GM18867 (cell line): ENCODE data around the gene TAS2R1.

Experiments
- ATAC-seq: cut with Tn5 transposase; IDR thresholded peaks from one replicate; pipeline ENCODE4 v1.9.1; 2021; ENCODE audit warnings: mild to moderate bottlenecking, moderate library complexity; ENCODE audit not compliant: unreplicated experiment

TAS2R1 gene

GRCh38 chr5:9630251-9630650 is at the start of gene TAS2R1:
Gene TAS2R1, minus strand, starts transcription at chr5:9630351. Its CDS starts 319 bp downstream, at chr5:9630032.
- ATAC-seq: no peak

GRCh38 chr5:9670371-9670770 is 40.2 kb upstream of the TAS2R1 start:
- no peak for ATAC-seq

- no peak for ATAC-seq
These were observed 37.8 kb upstream of the TAS2R1 start for GRCh38 chr5:9667906-9668305.

- ATAC-seq: no peak
These were observed 33.7 kb upstream of the TAS2R1 start for GRCh38 chr5:9663891-9664290.

GRCh38 chr5:9661316-9662015 is 31.3 kb upstream of the TAS2R1 start:
- ATAC-seq: no peak

GRCh38 chr5:9658706-9659105 is 28.6 kb upstream of the TAS2R1 start:
- ATAC-seq: no peak

GRCh38 chr5:9657819-9658218 is 27.7 kb upstream of the TAS2R1 start:
- no peak for ATAC-seq

GRCh38 chr5:9655641-9656040 is 25.5 kb upstream of the TAS2R1 start:
- ATAC-seq: no peak

- ATAC-seq: no peak
These were observed 24.7 kb upstream of the TAS2R1 start for GRCh38 chr5:9654886-9655285.

- ATAC-seq: peak; percentile 92
These were observed 23.7 kb upstream of the TAS2R1 start for GRCh38 chr5:9653811-9654210.

GRCh38 chr5:9653061-9653460 is 22.9 kb upstream of the TAS2R1 start:
- no peak for ATAC-seq

- no peak for ATAC-seq
These were observed 22.1 kb upstream of the TAS2R1 start for GRCh38 chr5:9652295-9652694.

GRCh38 chr5:9646843-9647242 is 16.7 kb upstream of the TAS2R1 start:
- no peak for ATAC-seq

- ATAC-seq: no peak
These were observed 14.5 kb upstream of the TAS2R1 start for GRCh38 chr5:9644630-9645029.

GRCh38 chr5:9642621-9643020 is 12.5 kb upstream of the TAS2R1 start:
- ATAC-seq: no peak

GRCh38 chr5:9641806-9642355 is 11.7 kb upstream of the TAS2R1 start:
- ATAC-seq: no peak

GRCh38 chr5:9632495-9632894 is 2.3 kb upstream of the TAS2R1 start:
- ATAC-seq: no peak

- no peak for ATAC-seq
These were observed 2.6 kb downstream of the TAS2R1 start for GRCh38 chr5:9627541-9627940.

GRCh38 chr5:9626955-9627354 is 3.2 kb downstream of the TAS2R1 start:
- no peak for ATAC-seq

GRCh38 chr5:9625731-9626130 is 4.4 kb downstream of the TAS2R1 start:
- no peak for ATAC-seq

- no peak for ATAC-seq
These were observed 4.9 kb downstream of the TAS2R1 start for GRCh38 chr5:9625286-9625685.

GRCh38 chr5:9624196-9624947 is 5.8 kb downstream of the TAS2R1 start:
- ATAC-seq: no peak
